HUDEP-2 (cell line): ENCODE results near the gene ITFG1.
"Not testable (repeated sequence)": the region's sequence is repeated elsewhere in the genome, so short reads cannot be mapped to it uniquely, and the experiment has no call there.

Experiments used
- DNase-seq, 76 experiments: peaks; one replicate each; lab custom pipeline; 2025; ENCODE audit not compliant: unreplicated experiment in 76 of 76; lab: John Stamatoyannopoulos, UW

The ITFG1 gene

DNA sequence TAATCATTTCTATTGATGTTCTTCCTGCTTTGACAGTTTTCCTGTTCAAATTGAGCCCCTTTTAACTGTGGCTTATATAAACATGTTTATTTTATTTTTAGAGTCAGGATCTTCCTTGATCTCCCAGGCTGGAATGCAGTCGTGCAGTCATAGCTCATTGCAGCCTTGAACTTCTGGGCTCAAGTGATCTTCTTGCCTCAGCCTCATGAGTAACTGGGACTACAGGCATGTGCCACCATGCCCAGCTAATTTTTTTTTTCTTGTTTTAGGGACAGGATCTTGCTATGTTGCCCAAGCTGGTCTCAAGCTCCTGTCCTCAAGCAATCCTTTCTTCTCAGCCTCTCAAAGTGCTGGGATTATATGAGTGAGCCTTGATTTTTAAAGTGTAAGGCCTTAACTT lies 14.9 kb upstream of the ITFG1 start:
- no peak for DNase-seq

DNA sequence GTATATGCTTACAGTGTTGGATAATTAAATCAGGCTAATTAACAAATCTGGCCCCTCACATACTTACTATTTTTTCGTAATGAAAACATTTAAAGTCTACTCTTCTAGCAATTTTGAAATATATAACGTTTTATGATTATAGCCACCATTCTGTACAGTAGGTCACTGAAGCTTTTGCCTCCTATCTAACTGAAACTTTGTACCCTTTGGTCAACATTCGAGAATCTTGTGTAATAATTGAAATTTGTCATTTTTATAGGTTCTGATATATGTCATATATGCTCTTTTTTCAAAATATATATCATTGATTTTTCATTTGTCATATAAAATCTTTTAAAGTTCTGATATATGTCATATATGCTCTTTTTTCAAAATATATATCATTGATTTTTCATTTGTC lies 12.9 kb upstream of the ITFG1 start:
- no peak for DNase-seq

DNA sequence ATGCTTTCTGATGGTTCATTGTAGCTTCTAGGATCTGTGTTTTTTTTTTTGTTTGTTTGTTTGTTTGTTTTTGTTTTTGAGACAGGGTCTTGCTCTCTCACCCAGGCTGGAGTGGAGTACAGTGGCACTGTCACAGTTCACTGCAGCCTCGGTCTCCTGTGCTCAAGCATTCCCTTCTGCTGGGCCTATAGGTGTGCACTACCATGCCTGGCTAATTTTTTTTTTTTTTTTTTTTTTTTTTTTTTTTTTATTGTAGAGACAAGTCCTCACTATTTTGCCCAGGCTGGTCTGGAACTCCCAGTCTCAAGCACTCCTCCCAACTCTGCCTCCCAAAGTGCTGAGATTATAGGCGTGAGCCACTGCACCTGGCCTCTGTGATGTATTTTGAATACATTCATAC lies 12.1 kb upstream of the ITFG1 start:
- not testable (repeated sequence) for DNase-seq

DNA sequence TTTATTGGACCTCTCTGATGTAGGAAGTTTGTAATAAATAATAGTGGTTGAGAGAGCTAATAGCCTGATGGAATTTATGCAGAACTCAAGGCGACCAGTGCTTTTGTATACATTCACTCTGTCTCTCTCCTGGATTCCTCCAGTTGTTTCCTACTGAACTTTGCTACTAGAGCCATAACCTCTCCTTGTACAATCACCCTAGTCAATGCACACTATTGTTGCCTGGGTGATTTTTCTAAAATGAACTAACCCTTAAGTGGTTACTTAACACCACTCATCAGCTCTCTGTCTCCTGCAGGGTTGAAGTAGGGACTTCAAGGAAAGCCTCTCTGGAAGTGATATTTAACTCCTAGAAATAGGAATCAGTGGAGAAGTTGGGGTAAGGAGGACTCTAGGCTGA lies 9.9 kb upstream of the ITFG1 start:
- DNase-seq: no peak

DNA sequence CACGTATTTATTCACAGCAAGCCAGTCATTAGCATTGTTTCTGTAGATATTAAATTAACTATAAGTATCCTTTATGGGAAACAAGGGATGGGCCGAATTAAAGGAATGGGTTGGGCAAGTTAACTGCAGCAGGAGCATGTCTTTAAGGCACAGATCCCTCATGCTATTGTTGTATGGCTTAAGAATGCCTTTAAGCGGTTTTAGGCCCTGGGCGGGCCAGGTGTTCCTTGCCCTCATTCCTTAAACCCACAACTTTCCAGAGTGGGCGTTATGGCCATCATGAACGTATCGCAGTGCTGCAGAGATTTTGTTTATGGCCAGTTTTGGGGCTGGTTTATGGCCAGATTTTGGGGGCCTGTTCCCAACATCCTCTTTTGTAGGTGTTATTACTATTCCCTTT lies 9.3 kb upstream of the ITFG1 start:
- DNase-seq: no peak

DNA sequence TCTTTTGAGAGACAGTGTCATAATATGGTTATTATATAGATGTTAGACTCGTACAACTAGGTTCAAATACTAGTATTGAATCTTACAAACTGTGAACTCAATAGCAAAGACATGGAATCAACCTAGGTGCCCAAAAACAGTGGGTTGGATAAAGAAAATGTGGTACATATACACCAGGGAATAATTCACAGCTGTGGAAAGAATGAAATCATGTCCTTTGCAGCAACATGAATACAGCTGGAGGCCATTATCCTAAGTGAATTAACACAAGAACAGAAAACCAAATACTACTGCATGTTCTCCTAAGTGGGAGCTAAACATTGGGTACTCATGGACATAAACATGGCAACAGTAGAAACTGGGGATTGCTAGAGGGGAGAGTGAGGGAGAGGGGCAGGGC lies 8.4 kb upstream of the ITFG1 start:
- DNase-seq: no peak

DNA sequence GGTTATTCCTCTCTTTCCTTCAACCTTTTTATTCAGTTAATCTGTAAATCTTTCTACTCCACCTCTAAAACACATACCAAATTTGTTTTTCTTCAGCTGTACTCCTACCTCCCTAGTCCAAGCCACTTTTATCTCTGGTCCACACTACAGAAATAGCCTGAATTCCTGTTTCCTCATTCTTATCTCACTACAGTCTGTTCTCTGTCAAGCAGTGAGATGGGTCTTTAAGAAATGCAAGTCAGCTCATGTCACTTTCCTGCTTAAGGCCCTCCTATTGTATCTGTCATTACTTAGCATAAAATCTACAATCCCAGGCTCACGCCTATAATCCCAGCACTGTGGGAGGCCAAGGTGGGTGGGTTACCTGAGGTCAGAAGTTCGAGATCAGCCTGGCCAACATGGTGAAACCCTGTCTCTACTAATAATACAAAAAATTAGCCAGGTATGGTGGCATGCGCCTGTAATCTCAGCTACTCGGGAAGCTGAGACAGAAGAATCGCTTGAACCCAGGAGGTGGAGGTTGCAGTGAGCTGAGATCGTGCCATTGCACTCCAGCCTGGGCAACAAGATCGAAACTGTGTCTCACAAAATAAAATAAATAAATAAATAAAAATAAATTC lies 7.3 kb upstream of the ITFG1 start:
- peak in 36 of 76 experiments; percentile 12 to 81 (median 54) for DNase-seq

DNA sequence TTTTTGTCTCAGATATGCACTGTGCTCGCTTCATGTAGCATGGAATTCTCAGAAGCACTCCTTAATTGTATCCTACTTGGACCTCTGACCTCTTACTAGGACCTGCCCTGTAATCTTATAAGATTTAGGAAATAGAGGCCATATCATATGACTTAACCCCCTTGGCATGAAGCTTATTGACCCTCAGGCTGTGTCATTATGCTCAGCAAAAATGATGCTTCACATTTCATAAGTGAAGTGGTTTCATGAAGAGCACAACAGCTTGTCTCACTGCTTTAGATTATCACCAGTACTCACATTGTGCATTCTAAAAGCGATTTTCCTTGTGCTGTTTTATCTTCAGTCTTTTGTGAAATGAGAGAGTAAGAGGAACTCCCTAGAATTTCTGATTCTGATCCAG lies 6.6 kb upstream of the ITFG1 start:
- peak in 2 of 76 experiments; percentile 17 to 18 for DNase-seq

DNA sequence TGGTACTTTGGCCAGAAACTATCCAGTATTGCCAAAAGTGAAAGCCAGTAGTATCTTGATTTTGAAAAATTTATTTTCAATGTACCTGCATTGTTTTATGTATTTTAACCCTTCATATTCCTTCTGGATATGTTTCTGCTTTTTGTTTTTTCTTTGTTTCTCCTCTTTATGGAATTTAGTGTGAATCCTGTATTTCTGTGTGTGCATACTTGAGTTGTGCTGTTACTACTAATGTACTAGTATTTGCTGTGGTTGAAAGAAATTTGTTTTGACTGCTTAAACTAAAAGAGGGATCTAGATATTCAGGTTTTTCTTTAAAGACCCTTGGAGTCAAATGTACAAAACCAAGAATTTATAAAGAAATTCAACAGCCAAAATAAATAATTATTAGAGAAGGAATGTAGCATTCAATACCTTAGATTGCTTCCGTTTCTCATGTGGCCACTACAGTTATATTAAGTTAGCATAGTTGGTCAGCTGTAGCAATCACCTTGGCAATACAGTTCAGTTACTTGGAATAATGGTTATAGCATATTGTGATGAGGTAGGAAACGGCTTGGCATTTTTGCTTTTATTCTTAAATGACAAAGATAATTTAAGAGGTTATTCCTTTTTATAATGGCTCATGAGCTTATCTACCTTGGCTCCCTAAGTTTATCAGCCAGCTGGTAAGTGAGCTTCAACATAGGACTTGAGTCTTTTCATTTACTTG lies 5.2 kb upstream of the ITFG1 start:
- no peak for DNase-seq

DNA sequence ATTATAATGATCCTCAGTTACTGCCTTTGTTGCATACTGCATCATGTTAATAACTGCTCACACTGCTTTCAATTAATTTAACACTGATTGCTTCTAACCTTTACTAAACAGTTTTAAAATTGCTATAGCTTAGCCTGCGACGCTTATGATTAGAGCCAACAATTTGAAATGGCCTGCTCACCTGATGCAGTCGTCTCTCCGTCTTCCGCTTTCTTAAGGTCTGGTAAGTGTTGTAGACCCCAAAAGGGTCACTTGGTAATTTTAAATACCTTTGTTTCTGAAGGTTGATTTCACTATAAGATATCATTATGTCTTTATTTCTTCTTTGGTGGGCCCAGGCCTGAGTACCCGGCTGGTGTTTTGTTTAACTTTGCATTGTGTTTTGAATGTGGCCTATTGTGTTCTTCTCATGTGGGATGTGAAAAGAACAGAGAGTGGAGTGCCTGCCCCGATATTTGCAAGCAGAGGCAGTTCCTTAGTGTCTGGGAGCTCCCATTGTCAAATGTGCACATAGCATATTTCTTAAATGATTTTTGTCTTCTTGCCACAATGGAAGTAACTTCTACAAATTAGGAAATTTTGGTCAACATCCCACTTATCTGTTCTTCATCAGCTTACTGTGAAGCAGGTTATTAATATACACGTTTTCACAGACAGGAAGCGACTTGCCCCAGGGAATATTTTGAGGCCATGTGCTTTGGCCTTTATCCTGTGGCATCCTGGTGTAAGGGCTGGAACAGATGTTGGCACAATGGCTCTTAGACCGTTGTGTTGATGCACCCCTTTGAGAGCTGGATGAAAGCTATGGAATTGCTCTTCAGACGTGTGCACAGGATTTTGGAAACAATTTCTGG lies 3.1 kb upstream of the ITFG1 start:
- DNase-seq: no peak

DNA sequence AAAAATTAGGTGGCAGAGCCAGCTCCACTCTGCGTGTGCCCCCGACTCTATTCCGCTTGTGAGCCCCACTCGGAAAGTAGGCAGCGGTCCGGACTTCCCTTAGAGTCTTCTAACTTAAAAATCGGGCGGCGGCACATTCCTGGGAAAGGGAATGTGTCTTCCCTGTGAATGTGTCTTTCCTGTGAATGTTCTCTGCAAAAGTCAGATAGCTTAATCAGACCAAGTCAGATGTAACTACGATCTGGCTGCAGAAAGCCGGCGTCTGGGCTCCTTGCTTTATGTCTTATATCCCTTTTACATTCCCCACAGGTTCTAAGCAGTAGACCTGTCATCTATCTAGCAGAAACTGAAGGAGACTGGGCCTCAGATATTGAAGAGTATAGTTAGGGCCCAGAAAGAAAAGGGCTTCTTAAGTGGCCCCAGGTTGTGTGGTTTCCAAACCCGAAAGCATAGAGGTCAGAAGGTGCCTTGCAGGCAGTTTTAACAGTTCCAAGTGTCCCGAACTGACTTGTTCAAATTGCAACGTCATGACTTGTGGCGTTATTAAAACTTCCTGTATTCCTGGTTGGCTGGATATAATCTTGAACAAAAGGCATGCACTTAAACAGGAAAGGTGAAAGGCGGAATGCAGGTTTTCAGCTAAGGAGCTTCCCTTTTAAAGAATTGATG lies 869 bp upstream of the ITFG1 start:
- peak in 54 of 76 experiments; percentile 7 to 72 (median 41) for DNase-seq

DNA sequence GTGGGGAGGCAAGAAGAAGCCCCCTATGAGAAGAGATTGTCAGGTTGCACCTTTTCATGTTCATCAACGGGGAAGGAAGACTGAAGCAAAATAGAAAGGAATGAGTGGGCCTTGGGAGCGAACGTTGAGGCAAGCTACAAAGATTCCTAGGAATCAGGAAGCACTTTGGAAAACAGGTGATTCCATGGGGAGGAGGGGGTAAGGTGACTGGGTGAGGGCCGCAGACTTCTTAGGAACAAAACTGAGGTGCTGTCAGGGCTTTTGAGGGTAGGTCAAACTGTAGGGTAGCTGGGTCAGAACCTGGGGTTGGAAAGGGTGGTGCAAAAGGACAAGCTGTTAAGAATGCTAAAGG lies 528 bp downstream of the ITFG1 start:
- DNase-seq: peak in 1 of 76 experiments; percentile 37

DNA sequence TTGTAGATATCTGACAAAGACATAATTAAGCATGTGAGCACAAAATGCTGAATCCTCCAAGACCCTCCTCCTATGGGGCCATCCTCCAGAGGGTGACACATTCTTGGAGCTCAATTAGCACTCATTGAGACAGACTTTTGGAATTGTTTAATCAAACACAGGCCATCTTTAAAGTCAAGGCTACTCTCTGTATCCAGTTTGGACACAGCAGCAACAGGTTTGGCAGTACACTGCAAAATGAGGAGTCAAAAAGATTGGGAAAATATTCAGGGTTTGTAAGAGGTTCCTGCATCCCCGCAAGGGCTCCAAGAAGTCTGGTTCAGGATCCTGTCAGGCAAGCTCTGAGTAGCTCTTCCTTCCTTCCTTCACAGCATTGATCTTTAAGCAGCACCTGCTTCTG lies 1.3 kb downstream of the ITFG1 start:
- no peak for DNase-seq

DNA sequence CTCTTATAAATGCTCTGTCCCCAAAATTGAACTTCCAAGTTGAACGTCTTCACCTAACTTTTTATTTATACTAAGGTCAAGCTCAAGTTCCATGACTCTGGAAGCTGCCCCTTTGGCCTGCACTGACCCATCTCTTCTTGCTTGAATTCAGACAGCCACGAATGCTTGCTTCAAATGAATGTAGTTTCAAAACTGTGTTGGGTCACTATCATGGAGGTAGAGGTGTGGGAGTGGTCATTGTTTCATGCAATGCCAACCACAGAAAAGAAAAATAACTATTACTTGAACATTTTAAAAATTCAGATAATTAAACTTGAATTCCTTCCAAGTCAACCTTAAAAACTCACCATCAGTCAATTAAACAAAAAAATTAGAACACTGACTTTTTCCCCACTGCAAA lies 2.5 kb downstream of the ITFG1 start:
- peak in 1 of 76 experiments; percentile 22 for DNase-seq

DNA sequence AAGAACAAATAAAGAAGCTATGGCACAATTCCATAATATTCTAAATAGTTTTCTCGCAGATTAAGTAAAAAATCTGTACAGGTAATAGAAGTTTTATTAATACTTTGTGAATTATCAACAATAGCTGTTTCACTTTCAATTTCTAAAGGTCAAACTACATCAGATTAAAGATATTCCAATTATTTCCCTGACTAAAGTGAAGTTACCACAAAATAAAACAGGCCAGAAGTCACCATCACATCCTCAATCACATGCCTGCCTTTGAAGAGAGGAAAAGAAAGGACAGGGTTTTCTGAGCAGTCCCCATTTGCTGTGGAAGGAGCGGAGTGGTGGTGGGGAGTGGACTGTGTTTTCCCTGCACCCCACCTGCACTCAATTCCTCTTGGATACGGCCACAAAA lies 11.1 kb downstream of the ITFG1 start:
- DNase-seq: no peak

DNA sequence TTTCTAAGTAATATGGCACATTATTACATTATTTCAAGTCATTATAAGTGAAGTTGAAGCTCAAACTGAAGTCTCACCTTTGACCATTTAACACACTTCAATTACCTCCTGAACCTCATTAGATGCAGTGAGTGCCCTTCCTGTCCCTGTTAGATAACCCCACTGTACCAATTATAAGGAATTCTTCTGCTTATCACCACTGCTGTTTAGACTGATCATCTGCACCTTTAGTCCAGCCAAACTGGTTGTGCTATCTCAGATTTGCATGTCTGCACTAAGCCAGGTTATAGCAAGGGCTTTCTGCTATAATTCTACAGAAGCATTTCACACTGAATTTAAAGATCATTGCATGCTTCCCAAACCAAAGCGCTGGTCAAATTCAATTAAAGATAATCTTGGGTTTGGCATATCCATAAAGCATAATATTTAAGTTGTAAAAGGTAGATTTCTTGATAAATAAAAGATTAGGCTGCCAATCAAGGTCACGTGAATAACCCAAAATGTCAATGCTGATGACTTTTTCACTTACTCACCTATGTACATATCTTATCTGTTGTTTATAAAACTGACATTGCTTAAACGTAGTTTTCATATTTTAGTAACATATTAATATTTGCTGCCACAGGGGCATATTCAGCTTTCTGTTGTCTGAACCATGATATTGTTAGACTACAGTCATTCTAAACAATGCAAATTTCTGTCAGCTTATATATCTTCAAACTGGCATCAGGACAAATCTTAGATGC lies 11.9 kb downstream of the ITFG1 start:
- peak in 10 of 76 experiments; percentile 4 to 46 (median 28) for DNase-seq

DNA sequence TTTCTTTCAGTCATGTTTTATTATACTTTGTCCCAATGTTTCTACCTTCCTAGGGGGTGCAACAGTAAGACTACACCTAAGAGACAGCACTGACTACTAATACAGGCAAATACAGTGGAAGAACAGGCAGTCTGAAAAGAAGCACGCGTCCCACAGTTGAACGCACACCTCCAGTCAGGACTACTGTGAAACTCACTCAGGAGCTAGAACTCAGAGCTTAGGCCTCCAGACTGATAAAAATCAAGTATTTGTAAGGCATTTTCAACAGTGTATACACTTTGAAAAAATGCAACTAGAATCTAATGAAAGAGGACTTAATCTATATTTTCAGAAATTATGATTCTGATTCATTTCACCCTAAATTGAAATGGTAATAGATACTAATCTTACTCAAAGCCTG lies 14.4 kb downstream of the ITFG1 start:
- no peak for DNase-seq

DNA sequence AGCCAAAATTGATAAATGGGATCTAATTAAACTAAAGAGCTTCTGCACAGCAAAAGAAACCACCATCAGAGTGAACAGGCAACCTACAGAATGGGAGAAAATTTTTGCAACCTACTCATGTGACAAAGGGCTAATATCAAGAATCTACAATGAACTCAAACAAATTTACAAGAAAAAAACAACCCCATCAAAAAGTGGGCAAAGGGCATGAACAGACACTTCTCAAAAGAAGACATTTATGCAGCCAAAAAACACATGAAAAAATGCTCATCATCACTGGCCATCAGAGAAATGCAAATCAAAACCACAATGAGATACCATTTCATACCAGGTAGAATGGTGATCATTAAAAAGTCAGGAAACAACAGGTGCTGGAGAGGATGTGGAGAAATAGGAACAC lies 18.0 kb downstream of the ITFG1 start:
- not testable (repeated sequence) for DNase-seq

DNA sequence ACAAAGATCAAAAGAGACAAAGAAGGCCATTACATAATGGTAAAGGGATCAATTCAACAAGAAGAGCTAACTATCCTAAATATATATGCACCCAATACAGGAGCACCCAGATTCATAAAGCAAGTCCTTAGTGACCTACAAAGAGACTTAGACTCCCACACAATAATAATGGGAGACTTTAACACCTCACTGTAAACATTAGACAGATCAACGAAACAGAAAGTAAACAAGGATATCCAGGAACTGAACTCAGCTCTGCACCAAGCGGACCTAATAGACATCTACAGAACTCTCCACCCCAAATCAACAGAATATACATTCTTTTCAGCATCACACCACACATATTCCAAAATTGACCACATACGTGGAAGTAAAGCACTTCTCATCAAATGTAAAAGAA lies 20.8 kb downstream of the ITFG1 start:
- DNase-seq: not testable (repeated sequence)

DNA sequence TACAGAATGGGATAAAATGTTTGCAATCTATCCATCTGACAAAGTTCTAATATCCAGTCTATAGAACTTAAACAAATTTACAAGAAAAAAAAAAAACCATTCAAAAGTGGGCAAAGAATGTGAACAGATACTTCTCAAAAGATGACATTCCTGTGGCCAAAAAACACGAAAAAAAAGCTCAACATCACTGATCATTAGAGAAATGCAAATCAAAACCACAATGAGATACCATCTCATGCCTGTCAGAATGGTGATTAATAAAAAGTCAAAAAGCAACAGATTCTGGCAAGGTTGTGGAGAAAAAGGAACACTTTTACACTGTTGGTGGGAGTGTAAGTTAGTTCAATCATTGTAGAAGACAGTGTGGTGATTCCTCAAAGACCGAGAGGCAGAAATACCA lies 26.6 kb downstream of the ITFG1 start:
- not testable (repeated sequence) for DNase-seq
